Mucosa of descending colon (tissue), 3 donors: Measurements from ENCODE around the gene SLC25A53. TPM values are rescaled to one million over a fixed set of nuclear protein-coding genes. Genes with fewer than 3 reads are reported as not detected.

ENCODE experiments used
- ATAC-seq: fragments of 200-7000 bp; cut with Tn5 transposase; one replicate; pipeline ENCODE4 v1.9.1; 2020; ENCODE audit warnings: mild to moderate bottlenecking, moderate library complexity
- DNase-seq, 3 donors: peaks; one replicate each; pipeline ENCODE4 v3.0.0-alpha.2; 2020
- H3K36me3 ChIP-seq: fragments of 200-600 bp; one replicate; pipeline ENCODE4 v1.8.0; 2021; ENCODE audit warnings: low read depth, mild to moderate bottlenecking
- H3K4me1 ChIP-seq: fragments of 200-600 bp; one replicate; pipeline ENCODE4 v1.8.0; 2021; ENCODE audit warnings: low read depth, mild to moderate bottlenecking
- H3K4me3 ChIP-seq: fragments of 200-600 bp; one replicate; pipeline ENCODE4 v1.8.0; 2021; ENCODE audit warnings: mild to moderate bottlenecking
- H3K9me3 ChIP-seq: fragments of 200-600 bp; one replicate; pipeline ENCODE4 v1.8.0; 2021; ENCODE audit warnings: mild to moderate bottlenecking
- CTCF ChIP-seq: fragments of 200-600 bp; IDR thresholded peaks from one replicate; pipeline ENCODE4 v1.8.0; 2022; ENCODE audit warnings: antibody characterized with exemption, mild to moderate bottlenecking
- intact Hi-C, 2 donors: fragments of 100-400 bp; cut with DNase I in 1 of 2; cut with micrococcal nuclease in 1 of 2; formaldehyde crosslinking; loops; one replicate each; pipeline versions ENCODE4 v1.11.0 to v1.11.1; 2022; cut with DNase I, micrococcal nuclease
- total RNA-seq, 3 donors: library from RNA; stranded (reverse); fragmentation: NEBNext Ultra II Directional in 2 of 3; extraction: Animal tissue kit (Norgen Biotek cat#: 25700) in 2 of 3; gene quantifications; one replicate each; pipeline versions ENCODE4 v1.2.1 to v1.2.4, GENCODE V29; 2021 to 2023
- donor health status: DM: no; HTN: no; CAD: no; lungs with moderate emphysema.
- donor health status: DM: no; HTN: no; CAD: no.
- donor health status: DM: no; HTN: yes; CAD: no.

SLC25A53 gene
- total RNA-seq, 3 donors from 2014 or later = 7.2 to 18.0 (median 8.5) TPM

GRCh38 chrX:104137496-104137895 lies 19.3 kb downstream of the SLC25A53 start:
- Histone ChIP-seq H3K36me3 (no peaks in the 10 kb centered on the region), H3K4me3 (no peak overlapping the region), H3K4me1 (no peaks in the 10 kb centered on the region), H3K9me3 (no peaks in the 10 kb centered on the region)
- DNase-seq = no peak
- TF ChIP-seq CTCF = no peak
- intact Hi-C loops = loop anchor here in 1 of 2 donors (5.0 kb wide), 1 partner anchor 290 kb away; no protein-coding TSS in a partner anchor
- no peak for ATAC-seq

- intact Hi-C loops = loop anchor here in 1 of 2 donors (5.0 kb wide), 1 partner anchor 289 kb away; no protein-coding TSS in a partner anchor
- no peaks in the 10 kb centered on the region for H3K4me1 ChIP-seq
- H3K4me3 ChIP-seq = no peak overlapping the region
- TF ChIP-seq CTCF = no peak
- DNase-seq (peak in 1 of 3 donors; percentile 74), ATAC-seq (peak; percentile 89)
- H3K9me3 ChIP-seq = no peaks in the 10 kb centered on the region
- H3K36me3 ChIP-seq = no peaks in the 10 kb centered on the region
Measured at GRCh38 chrX:104136241-104137019, 20.4 kb downstream of the SLC25A53 start.

- no peak for DNase-seq
- no peaks in the 10 kb centered on the region for H3K4me1 ChIP-seq
- no peak for TF ChIP-seq CTCF
- no peak overlapping the region for H3K4me3 ChIP-seq
- no peak for ATAC-seq
- H3K9me3 ChIP-seq = no peaks in the 10 kb centered on the region
- H3K36me3 ChIP-seq = no peaks in the 10 kb centered on the region
- intact Hi-C loops = loop anchor here in 1 of 2 donors (5.0 kb wide), 1 partner anchor 288 kb away; no protein-coding TSS in a partner anchor
Measured at GRCh38 chrX:104135677-104136076, 21.1 kb downstream of the SLC25A53 start.

DNA sequence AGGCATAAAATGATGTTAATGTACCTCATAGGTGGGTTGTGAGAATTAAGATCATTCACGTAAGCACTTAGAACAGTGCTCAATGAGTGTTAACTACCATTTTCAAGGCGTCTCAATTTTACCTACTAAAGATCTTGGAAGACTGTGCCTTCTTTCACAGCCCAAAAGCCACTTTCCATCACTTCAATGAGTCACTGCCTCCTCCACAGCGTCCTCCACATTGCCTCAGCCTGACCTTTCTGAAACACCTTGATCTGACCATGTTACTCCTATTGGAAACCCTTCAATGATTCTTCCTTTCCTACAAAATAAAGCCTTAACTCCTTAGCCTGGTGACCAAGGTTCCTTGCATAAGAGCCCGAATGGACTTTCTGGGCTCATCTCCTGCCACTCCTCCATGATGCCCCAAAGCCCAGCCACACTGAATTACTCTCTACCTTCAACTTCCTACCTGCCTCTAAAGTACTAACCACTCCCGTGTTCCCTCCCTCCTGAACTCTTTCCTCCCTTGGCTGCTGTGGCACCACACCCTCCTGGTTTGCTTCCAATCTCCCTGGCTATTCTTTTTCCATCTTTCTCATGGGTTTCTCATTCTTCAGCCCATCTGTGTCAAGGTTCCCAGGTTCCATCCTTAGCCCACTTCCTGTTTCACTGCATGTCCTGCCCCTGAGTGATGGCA lies 22.1 kb downstream of the SLC25A53 start:
- ATAC-seq (peak; percentile 50), DNase-seq (no peak)
- Histone ChIP-seq H3K9me3 (no peaks in the 10 kb centered on the region), H3K4me1 (no peaks in the 10 kb centered on the region), H3K4me3 (no peak overlapping the region), H3K36me3 (no peaks in the 10 kb centered on the region)
- intact Hi-C loops = loop anchor here in 1 of 2 donors (5.0 kb wide), 1 partner anchor 287 kb away; no protein-coding TSS in a partner anchor
- no peak for TF ChIP-seq CTCF

GRCh38 chrX:104130808-104131207 lies 26.0 kb downstream of the SLC25A53 start:
- intact Hi-C loops = no loop called here
- H3K4me3 ChIP-seq = no peak overlapping the region
- H3K36me3 ChIP-seq = no peaks in the 10 kb centered on the region
- DNase-seq (no peak), ATAC-seq (no peak)
- H3K4me1 ChIP-seq = no peaks in the 10 kb centered on the region
- no peaks in the 10 kb centered on the region for H3K9me3 ChIP-seq
- TF ChIP-seq CTCF = no peak
